HS-27A (cell line): ENCODE results near the gene SET.
A peak's percentile ranks its signal among the peaks of the same experiment; 100 is the strongest.

Experiments
- DNase-seq: peaks from one replicate; pipeline ENCODE4 v3.0.0-alpha.2; 2012; ENCODE audit warnings: low read depth, missing footprints

Gene SET

GRCh38 chr9:128713411-128713780 is 24.4 kb downstream of the SET start:
- DNase-seq, result no peak

- DNase-seq, result no peak
Observed at GRCh38 chr9:128713941-128714573, 25.0 kb downstream of the SET start.

- no peak for DNase-seq
Observed at GRCh38 chr9:128714586-128715435, 25.8 kb downstream of the SET start.

- no peak for DNase-seq
Observed at GRCh38 chr9:128715436-128715750, 26.4 kb downstream of the SET start.

GRCh38 chr9:128716581-128717254 is 27.7 kb downstream of the SET start:
- DNase-seq, result no peak

GRCh38 chr9:128718047-128718446 is 29.0 kb downstream of the SET start:
- DNase-seq, result no peak

- no peak for DNase-seq
Observed at GRCh38 chr9:128718475-128718874, 29.5 kb downstream of the SET start.

- no peak for DNase-seq
Observed at GRCh38 chr9:128719919-128720605, 31.0 kb downstream of the SET start.

GRCh38 chr9:128720841-128721486 is 31.9 kb downstream of the SET start:
- DNase-seq, result no peak

- no peak for DNase-seq
Observed at GRCh38 chr9:128721487-128722010, 32.5 kb downstream of the SET start.

- DNase-seq, result no peak
Observed at GRCh38 chr9:128722380-128723351, 33.6 kb downstream of the SET start.

- DNase-seq, result no peak
Observed at GRCh38 chr9:128723352-128723865, 34.4 kb downstream of the SET start.

GRCh38 chr9:128723866-128724743 is 35.1 kb downstream of the SET start, which contains the start of gene ZDHHC12:
Gene ZDHHC12, minus strand, starts transcription at chr9:128724127. Its CDS starts 34 bp downstream, at chr9:128724093.
- DNase-seq, result peak; percentile 72

- no peak for DNase-seq
Observed at GRCh38 chr9:128724744-128725211, 35.8 kb downstream of the SET start.

GRCh38 chr9:128727640-128728248 is 38.7 kb downstream of the SET start:
- DNase-seq, result no peak

- no peak for DNase-seq
Observed at GRCh38 chr9:128728298-128728697, 39.3 kb downstream of the SET start.

GRCh38 chr9:128729302-128729701 is 40.3 kb downstream of the SET start:
- no peak for DNase-seq

- DNase-seq, result no peak
Observed at GRCh38 chr9:128729766-128730517, 40.9 kb downstream of the SET start.
